Measurements from ENCODE around the gene OR6Q1. TPM values are rescaled to one million over a fixed set of nuclear protein-coding genes. Genes with fewer than 3 reads are reported as not detected.

The OR6Q1 gene
- polyA plus RNA-seq, 1 of the 3 experiments (the other 2 are of a cell fraction): not detected

DNA sequence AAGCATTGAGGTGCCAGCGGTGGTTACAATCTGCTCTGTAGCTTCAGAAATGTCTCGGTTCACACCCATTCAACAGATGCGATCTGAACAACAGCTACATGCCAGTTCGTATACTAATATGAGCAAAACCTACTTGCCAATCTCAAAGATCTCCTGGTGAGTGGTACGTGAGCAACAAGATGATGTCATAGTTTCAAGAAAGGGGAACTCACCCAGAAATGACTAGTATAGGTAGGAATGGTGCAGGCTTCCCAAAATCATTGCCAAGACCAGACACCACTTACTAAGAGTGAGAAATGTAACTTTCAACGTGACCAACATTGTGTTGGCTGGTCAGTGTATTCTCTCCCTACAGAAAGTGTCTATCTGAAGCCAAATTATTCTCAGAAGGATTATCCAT lies 31.1 kb downstream of the OR6Q1 start (continued):
- TF ChIP-seq, protein P1, sequence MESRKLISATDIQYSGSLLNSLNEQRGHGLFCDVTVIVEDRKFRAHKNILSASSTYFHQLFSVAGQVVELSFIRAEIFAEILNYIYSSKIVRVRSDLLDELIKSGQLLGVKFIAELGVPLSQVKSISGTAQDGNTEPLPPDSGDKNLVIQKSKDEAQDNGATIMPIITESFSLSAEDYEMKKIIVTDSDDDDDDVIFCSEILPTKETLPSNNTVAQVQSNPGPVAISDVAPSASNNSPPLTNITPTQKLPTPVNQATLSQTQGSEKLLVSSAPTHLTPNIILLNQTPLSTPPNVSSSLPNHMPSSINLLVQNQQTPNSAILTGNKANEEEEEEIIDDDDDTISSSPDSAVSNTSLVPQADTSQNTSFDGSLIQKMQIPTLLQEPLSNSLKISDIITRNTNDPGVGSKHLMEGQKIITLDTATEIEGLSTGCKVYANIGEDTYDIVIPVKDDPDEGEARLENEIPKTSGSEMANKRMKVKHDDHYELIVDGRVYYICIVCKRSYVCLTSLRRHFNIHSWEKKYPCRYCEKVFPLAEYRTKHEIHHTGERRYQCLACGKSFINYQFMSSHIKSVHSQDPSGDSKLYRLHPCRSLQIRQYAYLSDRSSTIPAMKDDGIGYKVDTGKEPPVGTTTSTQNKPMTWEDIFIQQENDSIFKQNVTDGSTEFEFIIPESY (IDR thresholded peaks at IDR 0.05; ENCODE audit: borderline replicate concordance, low read depth): no peak
- TF ChIP-seq SMC3 (IDR thresholded peaks at IDR 0.05; ENCODE audit: low read depth, low read length): no peak
- no peak for TF ChIP-seq CHD2 (IDR thresholded peaks at IDR 0.05; ENCODE audit: low read length, partially characterized antibody)
- no peak for TF ChIP-seq POLR2AphosphoS5 (IDR thresholded peaks at IDR 0.05; ENCODE audit: low read depth, low read length)
- TF ChIP-seq RFX5 (IDR thresholded peaks at IDR 0.05; ENCODE audit: low read length): no peak
- TF ChIP-seq EZH2phosphoT487 (IDR thresholded peaks at IDR 0.05; ENCODE audit: borderline replicate concordance, low read depth): no peak
- TF ChIP-seq TAF1 (IDR thresholded peaks at IDR 0.05; ENCODE audit: borderline replicate concordance, low read depth, low read length): no peak

DNA sequence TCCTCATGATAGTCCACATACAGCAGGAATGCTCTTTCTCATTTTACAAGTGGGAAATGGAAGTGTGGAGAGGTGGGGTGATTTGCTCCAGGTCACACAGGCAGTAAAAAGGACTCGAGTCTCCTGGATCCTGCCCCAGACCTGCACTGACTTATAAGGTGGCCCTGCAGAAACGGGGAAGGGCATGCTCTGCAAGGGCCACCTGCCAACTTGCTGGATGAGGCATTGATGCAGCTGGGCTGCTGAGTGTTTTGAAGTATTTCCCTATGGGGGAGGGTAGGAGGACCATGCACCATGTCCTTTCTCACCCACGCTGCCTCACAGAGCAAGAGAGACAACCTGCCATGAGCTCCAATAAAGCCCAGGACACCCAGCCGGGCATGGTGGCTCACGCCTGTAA lies 36.9 kb downstream of the OR6Q1 start:
- no peaks in the 10 kb centered on the region for H4K20me1 ChIP-seq (ENCODE audit: insufficient read depth)
- H3K9me2 ChIP-seq: no peaks in the 10 kb centered on the region
- WGBS (ENCODE audit: low lambda C conversion rate): 8% methylated on average over 4 of the region's 5 CpGs
- H3F3A ChIP-seq (replicated peaks; ENCODE audit: insufficient read depth): no peaks in the 10 kb centered on the region
- H3K27me3 ChIP-seq (ENCODE audit: insufficient read depth): peaks cover 14% of the 10 kb centered on the region; the same call in 1 of the 2 replicates
- H2AFZ ChIP-seq (ENCODE audit: low read depth): no peak overlapping the region
- H3K27ac ChIP-seq (ENCODE audit: low read depth in 2 of 2, low read length in 1 of 2): no peak overlapping the region
- ChIA-PET CTCF (no interaction called here), POLR2A (no interaction called here)
- H3K9me3 ChIP-seq: no peaks in the 10 kb centered on the region
- no peak overlapping the region for H3K9ac ChIP-seq
- H3K79me2 ChIP-seq (ENCODE audit: insufficient read depth): no peaks in the 10 kb centered on the region
- no peak for DNase-seq
- H3K36me3 ChIP-seq (replicated peaks in 1 of 2; ENCODE audit: control insufficient read depth in 1 of 2, insufficient read depth in 2 of 2, low read length in 1 of 2): no peaks in the 10 kb centered on the region
- no peak overlapping the region for H3K4me3 ChIP-seq (ENCODE audit: low read depth in 2 of 2, low read length in 1 of 2)
- TF ChIP-seq, protein P2, sequence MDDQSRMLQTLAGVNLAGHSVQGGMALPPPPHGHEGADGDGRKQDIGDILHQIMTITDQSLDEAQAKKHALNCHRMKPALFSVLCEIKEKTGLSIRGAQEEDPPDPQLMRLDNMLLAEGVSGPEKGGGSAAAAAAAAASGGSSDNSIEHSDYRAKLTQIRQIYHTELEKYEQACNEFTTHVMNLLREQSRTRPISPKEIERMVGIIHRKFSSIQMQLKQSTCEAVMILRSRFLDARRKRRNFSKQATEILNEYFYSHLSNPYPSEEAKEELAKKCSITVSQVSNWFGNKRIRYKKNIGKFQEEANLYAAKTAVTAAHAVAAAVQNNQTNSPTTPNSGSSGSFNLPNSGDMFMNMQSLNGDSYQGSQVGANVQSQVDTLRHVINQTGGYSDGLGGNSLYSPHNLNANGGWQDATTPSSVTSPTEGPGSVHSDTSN (IDR thresholded peaks at IDR 0.05): no peak
- TF ChIP-seq RAD21 (IDR thresholded peaks at IDR 0.05; ENCODE audit: low read length) (no peak), FOXM1 (IDR thresholded peaks at IDR 0.05; ENCODE audit: low read depth) (no peak), EP300 (IDR thresholded peaks at IDR 0.05; ENCODE audit: borderline replicate concordance in 1 of 2, low read depth in 1 of 2, low read length in 1 of 2) (no peak), TEAD4 (IDR thresholded peaks at IDR 0.05; ENCODE audit: borderline replicate concordance, insufficient read depth) (no peak), EZH2phosphoT487 (IDR thresholded peaks at IDR 0.05; ENCODE audit: borderline replicate concordance, low read depth) (no peak), SIN3A (IDR thresholded peaks at IDR 0.05; ENCODE audit: borderline replicate concordance, low read depth, low read length) (no peak), FOSL2 (IDR thresholded peaks at IDR 0.05; ENCODE audit: borderline replicate concordance, low read depth) (no peak), POLR2AphosphoS5 (IDR thresholded peaks at IDR 0.05; ENCODE audit: low read depth, low read length) (no peak), RXRA (IDR thresholded peaks at IDR 0.05; ENCODE audit: borderline replicate concordance, low read depth) (no peak), SMC3 (IDR thresholded peaks at IDR 0.05; ENCODE audit: low read depth, low read length) (no peak), MEF2A (IDR thresholded peaks at IDR 0.05; ENCODE audit: borderline replicate concordance, low read depth) (no peak)
- TF ChIP-seq, protein P3, sequence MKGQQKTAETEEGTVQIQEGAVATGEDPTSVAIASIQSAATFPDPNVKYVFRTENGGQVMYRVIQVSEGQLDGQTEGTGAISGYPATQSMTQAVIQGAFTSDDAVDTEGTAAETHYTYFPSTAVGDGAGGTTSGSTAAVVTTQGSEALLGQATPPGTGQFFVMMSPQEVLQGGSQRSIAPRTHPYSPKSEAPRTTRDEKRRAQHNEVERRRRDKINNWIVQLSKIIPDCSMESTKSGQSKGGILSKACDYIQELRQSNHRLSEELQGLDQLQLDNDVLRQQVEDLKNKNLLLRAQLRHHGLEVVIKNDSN (IDR thresholded peaks at IDR 0.05; ENCODE audit: borderline replicate concordance, low read depth): no peak
- TF ChIP-seq, protein P4, sequence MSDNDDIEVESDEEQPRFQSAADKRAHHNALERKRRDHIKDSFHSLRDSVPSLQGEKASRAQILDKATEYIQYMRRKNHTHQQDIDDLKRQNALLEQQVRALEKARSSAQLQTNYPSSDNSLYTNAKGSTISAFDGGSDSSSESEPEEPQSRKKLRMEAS (IDR thresholded peaks at IDR 0.05; ENCODE audit: low read depth): no peak
- H3K4me2 ChIP-seq: no peak overlapping the region
- no peaks in the 10 kb centered on the region for H3K4me1 ChIP-seq (ENCODE audit: control insufficient read depth in 1 of 2, insufficient read depth in 2 of 2, low read depth in 1 of 2, low read length in 1 of 2)
